Lower lobe of right lung (tissue), 2 donors: ENCODE results near the gene KCNJ13. TPM values are rescaled to one million over a fixed set of nuclear protein-coding genes. Genes with fewer than 3 reads are reported as not detected.
A peak's percentile ranks its signal among the peaks of the same experiment; 100 is the strongest.

Source experiments
- ATAC-seq, 2 donors: fragments of 200-7000 bp; cut with Tn5 transposase; one replicate each; pipeline ENCODE4 v1.9.1; 2020 to 2022; ENCODE audit warnings: mild to moderate bottlenecking in 2 of 2, moderate library complexity in 2 of 2
- DNase-seq: peaks from one replicate; pipeline ENCODE4 v3.0.0-alpha.2; 2020
- H3K27ac ChIP-seq: fragments of 200-600 bp; one replicate; pipeline ENCODE4 v1.8.0; 2022
- H3K27me3 ChIP-seq: fragments of 200-600 bp; one replicate; pipeline ENCODE4 v1.8.0; 2022; ENCODE audit warnings: low read depth
- H3K36me3 ChIP-seq: fragments of 200-600 bp; one replicate; pipeline ENCODE4 v1.8.0; 2022; ENCODE audit warnings: mild to moderate bottlenecking
- H3K4me1 ChIP-seq: fragments of 200-600 bp; one replicate; pipeline ENCODE4 v1.8.0; 2022
- H3K4me3 ChIP-seq: fragments of 200-600 bp; one replicate; pipeline ENCODE4 v1.8.0; 2022; ENCODE audit warnings: mild to moderate bottlenecking
- H3K9me3 ChIP-seq: fragments of 200-600 bp; one replicate; pipeline ENCODE4 v1.8.0; 2022
- CTCF ChIP-seq: fragments of 200-600 bp; IDR thresholded peaks from one replicate; pipeline ENCODE4 v1.8.0; 2022; ENCODE audit warnings: antibody characterized with exemption, mild to moderate bottlenecking
- intact Hi-C: fragments of 100-400 bp; cut with DNase I; formaldehyde crosslinking; loops from one replicate; pipeline ENCODE4 v1.11.0; 2022
- total RNA-seq: library from RNA; stranded (reverse); fragmentation: NEBNext Ultra II Directional; extraction: Animal tissue kit (Norgen Biotek cat#: 25700); gene quantifications from one replicate; pipeline ENCODE4 v1.2.1, GENCODE V29; 2021
- donor health status: DM: no; HTN: yes; CAD: no; lungs with severe emphysema.

The KCNJ13 gene
- total RNA-seq, 1 donor from 2014 or later = not detected

GRCh38 chr2:232771870-232772269 lies 4.5 kb downstream of the KCNJ13 start:
- DNase-seq (no peak), ATAC-seq (no peak)
- intact Hi-C loops = no loop called here

GRCh38 chr2:232770207-232770606 lies 6.2 kb downstream of the KCNJ13 start:
- no peaks in the 10 kb centered on the region for H3K9me3 ChIP-seq
- intact Hi-C loops = no loop called here
- no peak for TF ChIP-seq CTCF
- no peaks in the 10 kb centered on the region for H3K27me3 ChIP-seq
- no peaks in the 10 kb centered on the region for H3K4me1 ChIP-seq
- DNase-seq = no peak
- H3K4me3 ChIP-seq = no peak overlapping the region
- peaks cover 60% of the 10 kb centered on the region for H3K36me3 ChIP-seq
- H3K27ac ChIP-seq = no peak overlapping the region
- ATAC-seq = no peak

More at GRCh38 chr2:232771870-232772269, 4.5 kb downstream of the KCNJ13 start:
- Histone ChIP-seq H3K4me3 (no peak overlapping the region), H3K36me3 (peaks cover 44% of the 10 kb centered on the region), H3K27ac (no peak overlapping the region), H3K9me3 (no peaks in the 10 kb centered on the region), H3K4me1 (no peaks in the 10 kb centered on the region), H3K27me3 (no peaks in the 10 kb centered on the region)
- TF ChIP-seq CTCF = no peak

- H3K9me3 ChIP-seq = no peaks in the 10 kb centered on the region
- TF ChIP-seq CTCF = no peak
- H3K27me3 ChIP-seq = no peaks in the 10 kb centered on the region
- ATAC-seq (no peak), DNase-seq (no peak)
- peaks cover 83% of the 10 kb centered on the region for H3K36me3 ChIP-seq
- H3K4me3 ChIP-seq = no peak overlapping the region
- no peak overlapping the region for H3K27ac ChIP-seq
- no peaks in the 10 kb centered on the region for H3K4me1 ChIP-seq
- intact Hi-C loops = no loop called here
Measured at GRCh38 chr2:232767866-232768265, 8.5 kb downstream of the KCNJ13 start.

- DNase-seq (no peak), ATAC-seq (no peak)
- Histone ChIP-seq H3K9me3 (no peaks in the 10 kb centered on the region), H3K27ac (no peak overlapping the region), H3K27me3 (no peaks in the 10 kb centered on the region), H3K4me3 (no peak overlapping the region), H3K36me3 (peaks cover 83% of the 10 kb centered on the region), H3K4me1 (no peaks in the 10 kb centered on the region)
- TF ChIP-seq CTCF = peak; percentile 39
- intact Hi-C loops = no loop called here
Measured at GRCh38 chr2:232761301-232761907, 15.0 kb downstream of the KCNJ13 start.

- TF ChIP-seq CTCF = no peak
- ATAC-seq (no peak), DNase-seq (no peak)
- Histone ChIP-seq H3K4me1 (no peaks in the 10 kb centered on the region), H3K27ac (no peak overlapping the region), H3K9me3 (no peaks in the 10 kb centered on the region), H3K27me3 (no peaks in the 10 kb centered on the region), H3K4me3 (no peak overlapping the region), H3K36me3 (peaks cover 82% of the 10 kb centered on the region)
- intact Hi-C loops = no loop called here
Measured at GRCh38 chr2:232757905-232758304, 18.5 kb downstream of the KCNJ13 start.
